Astrocyte of the cerebellum (primary cell): ENCODE measurements around the gene FN1.

ENCODE experiments used
- DNase-seq: peaks from one replicate; pipeline ENCODE4 v3.0.0-alpha.2; 2011; ENCODE audit warnings: low read depth
- H3K4me3 ChIP-seq: 2 replicates; pipeline ENCODE4 v1.5.1; 2011; ENCODE audit warnings: mild to moderate bottlenecking, low read depth, low read length, moderate library complexity
- CTCF ChIP-seq: IDR thresholded peaks from 2 replicates; pipeline ENCODE4 v1.5.1; 2012; ENCODE audit warnings: low read length, low read depth, moderate library complexity, mild to moderate bottlenecking; ENCODE audit errors: missing control alignments
- in situ Hi-C: cut with HindIII; loops from 2 replicates; pipeline ENCODE4 v1.10.0; 2017; ENCODE audit warnings: low sequenced_read_pairs

The FN1 gene

GRCh38 chr2:215418064-215418963 is 17.6 kb downstream of the FN1 start:
- in situ Hi-C loops = no loop called here
- no peak overlapping the region for H3K4me3 ChIP-seq
- DNase-seq = no peak
- no peak for TF ChIP-seq CTCF

GRCh38 chr2:215417400-215417951 is 18.4 kb downstream of the FN1 start:
- in situ Hi-C loops = no loop called here
- TF ChIP-seq CTCF = no peak
- no peak for DNase-seq
- no peak overlapping the region for H3K4me3 ChIP-seq

GRCh38 chr2:215416656-215417055 is 19.2 kb downstream of the FN1 start:
- in situ Hi-C loops = no loop called here

GRCh38 chr2:215415820-215416577 is 19.9 kb downstream of the FN1 start:
- no peak overlapping the region for H3K4me3 ChIP-seq
- no peak for DNase-seq
- in situ Hi-C loops = no loop called here
- TF ChIP-seq CTCF = no peak

More at GRCh38 chr2:215416656-215417055, 19.2 kb downstream of the FN1 start:
- DNase-seq = no peak
- H3K4me3 ChIP-seq = no peak overlapping the region
- no peak for TF ChIP-seq CTCF

GRCh38 chr2:215415218-215415617 is 20.6 kb downstream of the FN1 start:
- no peak for TF ChIP-seq CTCF
- H3K4me3 ChIP-seq = no peak overlapping the region
- in situ Hi-C loops = no loop called here
- DNase-seq = no peak

- no peak for DNase-seq
- in situ Hi-C loops = no loop called here
- no peak for TF ChIP-seq CTCF
- no peak overlapping the region for H3K4me3 ChIP-seq
Measured at GRCh38 chr2:215414674-215415073, 21.2 kb downstream of the FN1 start.
